HepG2 (cell line): ENCODE data around the gene CDH1. TPM values are rescaled to one million over a fixed set of nuclear protein-coding genes. Genes with fewer than 3 reads are reported as not detected.

Experiments
- AKAP8 ChIP-seq: sonication (generic); formaldehyde crosslinking; IDR thresholded peaks from 2 replicates; pipeline ENCODE4 v1.5.1; 2020; ENCODE audit warnings: mild to moderate bottlenecking, missing genetic modification reagents
- BHLHE40 ChIP-seq: IDR thresholded peaks from 2 replicates; pipeline ENCODE4 v1.6.1; 2011; ENCODE audit warnings: low read length, improper control_type of control experiment
- FOXM1 ChIP-seq: sonication (generic); formaldehyde crosslinking; IDR thresholded peaks from 2 replicates; pipeline ENCODE4 v1.5.0; 2020; ENCODE audit warnings: missing genetic modification reagents
- FOXO4 ChIP-seq: sonication (generic); formaldehyde crosslinking; conservative IDR thresholded peaks from 2 replicates; pipeline ENCODE4 v1.8.1; 2023; ENCODE audit warnings: missing genetic modification reagents
- HDAC2 ChIP-seq: sonication (generic); formaldehyde crosslinking; IDR thresholded peaks from 2 replicates; pipeline ENCODE4 v1.4.0; 2020; ENCODE audit warnings: missing genetic modification reagents
- HOMEZ ChIP-seq: IDR thresholded peaks from 2 replicates; pipeline ENCODE4 v1.6.1; 2016; ENCODE audit warnings: low read depth
- MTF2 ChIP-seq: sonication (generic); formaldehyde crosslinking; IDR thresholded peaks from 2 replicates; pipeline ENCODE4 v1.5.0; 2020; ENCODE audit warnings: missing genetic modification reagents, borderline replicate concordance
- PATZ1 ChIP-seq: sonication (generic); formaldehyde crosslinking; IDR thresholded peaks from 2 replicates; pipeline ENCODE4 v1.4.0; 2020; ENCODE audit warnings: missing genetic modification reagents
- PHF21A ChIP-seq: sonication (generic); formaldehyde crosslinking; IDR thresholded peaks from 2 replicates; pipeline ENCODE4 v1.5.0; 2020; ENCODE audit warnings: mild to moderate bottlenecking, missing genetic modification reagents
- POLR2AphosphoS2 ChIP-seq: IDR thresholded peaks from 2 replicates; pipeline ENCODE4 v1.6.1; 2011; ENCODE audit warnings: low read depth, low read length, improper control_type of control experiment
- RELA ChIP-seq: sonication (generic); formaldehyde crosslinking; IDR thresholded peaks from 2 replicates; pipeline ENCODE4 v1.4.0; 2020; ENCODE audit warnings: missing genetic modification reagents
- TBP ChIP-seq: sonication (generic); formaldehyde crosslinking; IDR thresholded peaks from 2 replicates; pipeline ENCODE4 v1.5.0; 2020; ENCODE audit warnings: missing genetic modification reagents
- THRA ChIP-seq: sonication (generic); formaldehyde crosslinking; IDR thresholded peaks from 2 replicates; pipeline ENCODE4 v1.4.0; 2020; ENCODE audit warnings: missing genetic modification reagents, borderline replicate concordance
- ZFP36 ChIP-seq: fragments of 150-350 bp; IDR thresholded peaks from 2 replicates; pipeline ENCODE4 v1.6.1; 2018; ENCODE audit warnings: borderline replicate concordance, low read length, low read depth; ENCODE audit not compliant: partially characterized antibody
- ZMYM3 ChIP-seq: sonication (generic); formaldehyde crosslinking; IDR thresholded peaks from 2 replicates; pipeline ENCODE4 v1.5.1; 2020; ENCODE audit warnings: mild to moderate bottlenecking, missing genetic modification reagents
- ZNF280B ChIP-seq: sonication (generic); formaldehyde crosslinking; IDR thresholded peaks from 2 replicates; pipeline ENCODE4 v1.5.0; 2020; ENCODE audit warnings: missing genetic modification reagents, mild to moderate bottlenecking, borderline replicate concordance
- ZNF383 ChIP-seq: sonication (generic); formaldehyde crosslinking; IDR thresholded peaks from 2 replicates; pipeline ENCODE4 v1.4.0; 2020; ENCODE audit warnings: missing genetic modification reagents, mild to moderate bottlenecking, borderline replicate concordance
- ZNF556 ChIP-seq: sonication (generic); formaldehyde crosslinking; IDR thresholded peaks from 2 replicates; pipeline ENCODE4 v1.4.0; 2020; ENCODE audit warnings: mild to moderate bottlenecking, missing genetic modification reagents, borderline replicate concordance
- ZNF562 ChIP-seq: sonication (generic); formaldehyde crosslinking; IDR thresholded peaks from 2 replicates; pipeline ENCODE4 v1.8.0; 2022; ENCODE audit warnings: missing genetic modification reagents, borderline replicate concordance
- ZNF576 ChIP-seq: sonication (generic); formaldehyde crosslinking; IDR thresholded peaks from 2 replicates; pipeline ENCODE4 v1.4.0; 2020; ENCODE audit warnings: mild to moderate bottlenecking, missing genetic modification reagents
- ZNF772 ChIP-seq: sonication (generic); formaldehyde crosslinking; IDR thresholded peaks from 2 replicates; pipeline ENCODE4 v1.5.0; 2020; ENCODE audit warnings: mild to moderate bottlenecking, missing genetic modification reagents
- polyA plus RNA-seq, 8 experiments: library from polyadenylated mRNA; depleted of rRNA in 3 of 8; stranded (reverse) in 7 of 8; unstranded in 1 of 8; fragments of >200 nt; fragmentation: Illumina TruSeq in 4 of 8; extraction: Trizol in 4 of 8; gene quantifications; 2 replicates each; pipeline versions ENCODE4 v1.2.1 to v1.2.3, GENCODE V29; 2011 to 2016; ENCODE audit warnings: low read depth in 4 of 8, missing spikeins in 1 of 8, mixed read lengths in 1 of 8; ENCODE audit not compliant: insufficient read depth in 1 of 8
- total RNA-seq, 5 experiments: library from RNA; depleted of rRNA; stranded (reverse); fragments of >200 nt; fragmentation: Illumina TruSeq; extraction: Trizol; gene quantifications; 2 replicates each; pipeline ENCODE4 v1.2.3, GENCODE V29; 2016; ENCODE audit warnings: low read depth in 1 of 5

The CDH1 gene
- total and polyA plus RNA-seq, 2 of the 13 experiments (the other 11 are each of a cell fraction or from before 2014, with no cell fraction given) = 0.95 to 9.8 TPM

GRCh38 chr16:68843482-68844210 is 106.6 kb downstream of the CDH1 start, which contains the start of gene TANGO6 (continued):
- no peak for TF ChIP-seq ZNF383 (CRISPR knock-in tag)
- TF ChIP-seq PATZ1 (CRISPR knock-in tag) = peak; percentile 67; the same call in 1 of the 2 replicates
- TF ChIP-seq HOMEZ (CRISPR knock-in tag) = peak; percentile 15; the same call in 1 of the 2 replicates
- no peak; the same call in 1 of the 2 replicates for TF ChIP-seq ZMYM3
- peak; percentile 28; the same call in 1 of the 2 replicates for TF ChIP-seq BHLHE40
- TF ChIP-seq ZNF280B = no peak
- TF ChIP-seq PHF21A (CRISPR knock-in tag) = peak; percentile 92
- no peak for TF ChIP-seq THRA (CRISPR knock-in tag)
- TF ChIP-seq HDAC2 (CRISPR knock-in tag) = 0 out of 2 replicates have a peak, but pooled peaks have one; percentile 36
- no peak for TF ChIP-seq ZNF562 (CRISPR knock-in tag)
- no peak for TF ChIP-seq TBP (CRISPR knock-in tag)
- TF ChIP-seq FOXO4 = no peak
- TF ChIP-seq ZNF556 (CRISPR knock-in tag) = peak; percentile 98
- no peak for TF ChIP-seq FOXM1 (CRISPR knock-in tag)
- no peak for TF ChIP-seq ZFP36
- peak; percentile 45; the same call in 1 of the 2 replicates for TF ChIP-seq ZNF772 (CRISPR knock-in tag)
- no peak for TF ChIP-seq ZNF576 (CRISPR knock-in tag)
- 0 out of 2 replicates have a peak, but pooled peaks have one; percentile 60 for TF ChIP-seq RELA (CRISPR knock-in tag)
- no peak for TF ChIP-seq AKAP8
- TF ChIP-seq POLR2AphosphoS2 = no peak
- TF ChIP-seq MTF2 (CRISPR knock-in tag) = peak; percentile 63; the same call in 1 of the 2 replicates
